Activated CD4-positive, alpha-beta memory T cell treated with anti-CD3 and anti-CD28 coated beads, Interleukin-2, amount 10 ng/mL, durations not matched to agents 7 days and 5 days (primary cell): Measurements from ENCODE around the gene DNAAF1. TPM values are rescaled to one million over a fixed set of nuclear protein-coding genes. Genes with fewer than 3 reads are reported as not detected.

ENCODE experiments used
- CTCF ChIA-PET: fragments of 350-600 bp; sonication (Branson Sonifier 250); formaldehyde crosslinking; loops from one replicate; lab custom pipeline; 2021; ENCODE audit warnings: antibody characterized with exemption, inconsistent platforms; lab: Charles Lee
- POLR2A ChIA-PET: fragments of 350-600 bp; sonication (Branson Sonifier 250); formaldehyde crosslinking; loops from one replicate; lab custom pipeline; 2021; ENCODE audit warnings: antibody characterized with exemption; lab: Charles Lee
- DNase-seq: peaks from one replicate; pipeline ENCODE4 v3.0.0-alpha.2; 2020
- H3K27ac Mint-ChIP-seq: one replicate; pipeline ENCODE4 v1.8.0; 2021; ENCODE audit warnings: mild to moderate bottlenecking, mixed read lengths
- H3K27me3 Mint-ChIP-seq: one replicate; pipeline ENCODE4 v1.8.0; 2021; ENCODE audit warnings: mixed read lengths
- H3K36me3 Mint-ChIP-seq: one replicate; pipeline ENCODE4 v1.8.0; 2021; ENCODE audit warnings: low read depth, mixed read lengths
- H3K4me1 Mint-ChIP-seq: one replicate; pipeline ENCODE4 v1.8.0; 2021; ENCODE audit warnings: mixed read lengths
- H3K4me3 Mint-ChIP-seq: one replicate; pipeline ENCODE4 v1.8.0; 2021; ENCODE audit warnings: mild to moderate bottlenecking, mixed read lengths
- H3K9me3 Mint-ChIP-seq: one replicate; pipeline ENCODE4 v1.8.0; 2021; ENCODE audit warnings: mixed read lengths
- total RNA-seq, 2 experiments: library from RNA; stranded (reverse); gene quantifications; one replicate each; pipeline ENCODE4 v1.2.3, GENCODE V29; 2021

Gene DNAAF1
- total RNA-seq, 2 experiments from 2014 or later = not detected

GRCh38 chr16:84144209-84144858, 774 bp upstream of the DNAAF1 start:
- H3K4me1 Mint-ChIP-seq = peaks cover 14% of the 10 kb centered on the region
- H3K9me3 Mint-ChIP-seq = no peaks in the 10 kb centered on the region
- peaks cover 8% of the 10 kb centered on the region for H3K27me3 Mint-ChIP-seq
- peak overlapping the region; percentile 62 for H3K27ac Mint-ChIP-seq
- ChIA-PET CTCF (interaction anchor here (0.8 to 2.0 kb wide), 6 partner anchors 27 to 91 kb away, joined by 3 to 11 read pairs (median 3); partner anchors contain the start of genes MBTPS1 and TAF1C), POLR2A (interaction anchor here (1.0 to 5.5 kb wide), 3 partner anchors 27 to 86 kb away, joined by 3 to 38 read pairs (median 6); partner anchors contain the start of genes MBTPS1 and TAF1C)
- H3K36me3 Mint-ChIP-seq = no peaks in the 10 kb centered on the region
- DNase-seq = peak; percentile 53
- H3K4me3 Mint-ChIP-seq = peak overlapping the region; percentile 88

GRCh38 chr16:84150926-84151325, 5.8 kb downstream of the DNAAF1 start:
- POLR2A ChIA-PET = interaction anchor here (1.1 kb wide), 1 partner anchor 34 kb away, joined by 3 read pairs; the partner anchor contains the start of gene MBTPS1
- H3K27me3 Mint-ChIP-seq = peaks cover 37% of the 10 kb centered on the region
- no peak for DNase-seq
- no peak overlapping the region for H3K27ac Mint-ChIP-seq
- CTCF ChIA-PET = interaction anchor here (1.2 kb wide), 1 partner anchor 25 kb away, joined by 3 read pairs; no protein-coding TSS in a partner anchor
- no peak overlapping the region for H3K4me3 Mint-ChIP-seq
- H3K4me1 Mint-ChIP-seq = no peaks in the 10 kb centered on the region
- no peaks in the 10 kb centered on the region for H3K36me3 Mint-ChIP-seq
- no peaks in the 10 kb centered on the region for H3K9me3 Mint-ChIP-seq

- H3K27me3 Mint-ChIP-seq = peaks cover 45% of the 10 kb centered on the region
Observed at GRCh38 chr16:84153660-84154214, 8.6 kb downstream of the DNAAF1 start.

GRCh38 chr16:84155226-84155625, 10.1 kb downstream of the DNAAF1 start:
- Mint-ChIP-seq H3K9me3 (no peaks in the 10 kb centered on the region), H3K4me3 (no peak overlapping the region), H3K27me3 (peaks cover 50% of the 10 kb centered on the region), H3K27ac (no peak overlapping the region), H3K36me3 (no peaks in the 10 kb centered on the region), H3K4me1 (no peaks in the 10 kb centered on the region)
- CTCF ChIA-PET = no interaction called here
- POLR2A ChIA-PET = interaction anchor here (1.3 kb wide), 1 partner anchor 38 kb away, joined by 4 read pairs; the partner anchor contains the start of gene MBTPS1
- DNase-seq = no peak

More at GRCh38 chr16:84153660-84154214, 8.6 kb downstream of the DNAAF1 start:
- no peak for DNase-seq
- ChIA-PET POLR2A (interaction anchor here (1.2 kb wide), 1 partner anchor 9 kb away, joined by 3 read pairs; the partner anchor contains the start of genes DNAAF1 and HSDL1), CTCF (interaction anchor here (1.0 to 1.3 kb wide), 2 partner anchors 33 to 65 kb away, joined by 3 read pairs; partner anchors contain the start of gene TAF1C)
- Mint-ChIP-seq H3K9me3 (no peaks in the 10 kb centered on the region), H3K4me3 (no peak overlapping the region), H3K27ac (no peak overlapping the region), H3K4me1 (no peaks in the 10 kb centered on the region), H3K36me3 (no peaks in the 10 kb centered on the region)

- H3K27ac Mint-ChIP-seq = no peak overlapping the region
- ChIA-PET CTCF (interaction anchor here (1.4 kb wide), 1 partner anchor 39 kb away, joined by 3 read pairs; the partner anchor contains the start of gene MBTPS1), POLR2A (interaction anchor here (1.3 kb wide), 1 partner anchor 39 kb away, joined by 4 read pairs; the partner anchor contains the start of gene MBTPS1)
- DNase-seq = no peak
- no peaks in the 10 kb centered on the region for H3K36me3 Mint-ChIP-seq
- no peak overlapping the region for H3K4me3 Mint-ChIP-seq
- no peaks in the 10 kb centered on the region for H3K4me1 Mint-ChIP-seq
- peaks cover 50% of the 10 kb centered on the region for H3K27me3 Mint-ChIP-seq
- H3K9me3 Mint-ChIP-seq = no peaks in the 10 kb centered on the region
Observed at GRCh38 chr16:84155771-84156170, 10.7 kb downstream of the DNAAF1 start.

GRCh38 chr16:84156342-84156784, 11.3 kb downstream of the DNAAF1 start:
- Mint-ChIP-seq H3K9me3 (no peaks in the 10 kb centered on the region), H3K27ac (no peak overlapping the region), H3K4me1 (no peaks in the 10 kb centered on the region), H3K36me3 (no peaks in the 10 kb centered on the region), H3K4me3 (no peak overlapping the region), H3K27me3 (peaks cover 44% of the 10 kb centered on the region)
- ChIA-PET POLR2A (interaction anchor here (1.3 kb wide), 1 partner anchor 39 kb away, joined by 4 read pairs; the partner anchor contains the start of gene MBTPS1), CTCF (interaction anchor here (0.5 to 1.4 kb wide), 4 partner anchors 31 to 85 kb away, joined by 3 to 4 read pairs (median 4); partner anchors contain the start of genes MBTPS1 and TAF1C)
- no peak for DNase-seq

- ChIA-PET POLR2A (no interaction called here), CTCF (no interaction called here)
- Mint-ChIP-seq H3K4me1 (no peaks in the 10 kb centered on the region), H3K4me3 (no peak overlapping the region), H3K27me3 (peaks cover 49% of the 10 kb centered on the region), H3K9me3 (no peaks in the 10 kb centered on the region), H3K36me3 (no peaks in the 10 kb centered on the region), H3K27ac (no peak overlapping the region)
- DNase-seq = no peak
Observed at GRCh38 chr16:84159007-84159406, 13.9 kb downstream of the DNAAF1 start.

GRCh38 chr16:84159800-84160199, 14.7 kb downstream of the DNAAF1 start:
- no peak overlapping the region for H3K4me3 Mint-ChIP-seq
- ChIA-PET CTCF (interaction anchor here (1.0 kb wide), 1 partner anchor 27 kb away, joined by 4 read pairs; the partner anchor contains the start of gene TAF1C), POLR2A (no interaction called here)
- DNase-seq = no peak
- H3K27ac Mint-ChIP-seq = no peak overlapping the region
- no peaks in the 10 kb centered on the region for H3K9me3 Mint-ChIP-seq
- H3K4me1 Mint-ChIP-seq = no peaks in the 10 kb centered on the region
- H3K27me3 Mint-ChIP-seq = peaks cover 52% of the 10 kb centered on the region
- H3K36me3 Mint-ChIP-seq = no peaks in the 10 kb centered on the region

GRCh38 chr16:84161037-84161436, 15.9 kb downstream of the DNAAF1 start:
- Mint-ChIP-seq H3K9me3 (no peaks in the 10 kb centered on the region), H3K27me3 (peaks cover 51% of the 10 kb centered on the region), H3K4me1 (peaks cover 3% of the 10 kb centered on the region), H3K36me3 (no peaks in the 10 kb centered on the region), H3K27ac (no peak overlapping the region), H3K4me3 (no peak overlapping the region)
- POLR2A ChIA-PET = no interaction called here
- no peak for DNase-seq
- CTCF ChIA-PET = interaction anchor here (0.7 to 1.0 kb wide), 2 partner anchors 26 to 652 kb away, joined by 3 to 4 read pairs; partner anchors contain the start of gene TAF1C

- Mint-ChIP-seq H3K27me3 (peaks cover 51% of the 10 kb centered on the region), H3K36me3 (no peaks in the 10 kb centered on the region), H3K4me1 (peaks cover 4% of the 10 kb centered on the region), H3K4me3 (no peak overlapping the region), H3K9me3 (no peaks in the 10 kb centered on the region), H3K27ac (no peak overlapping the region)
- ChIA-PET CTCF (no interaction called here), POLR2A (no interaction called here)
- no peak for DNase-seq
Observed at GRCh38 chr16:84161801-84162200, 16.7 kb downstream of the DNAAF1 start.

GRCh38 chr16:84165746-84166145, 20.6 kb downstream of the DNAAF1 start:
- H3K4me1 Mint-ChIP-seq = peaks cover 5% of the 10 kb centered on the region
- DNase-seq = no peak
- H3K4me3 Mint-ChIP-seq = no peak overlapping the region
- no peaks in the 10 kb centered on the region for H3K9me3 Mint-ChIP-seq
- ChIA-PET POLR2A (no interaction called here), CTCF (interaction anchor here (1.0 to 1.8 kb wide), 3 partner anchors 9 to 209 kb away, joined by 3 to 6 read pairs (median 4); no protein-coding TSS in a partner anchor)
- peaks cover 40% of the 10 kb centered on the region for H3K27me3 Mint-ChIP-seq
- no peak overlapping the region for H3K27ac Mint-ChIP-seq
- no peaks in the 10 kb centered on the region for H3K36me3 Mint-ChIP-seq

GRCh38 chr16:84166796-84167695, 21.9 kb downstream of the DNAAF1 start:
- CTCF ChIA-PET = interaction anchor here (1.0 to 1.8 kb wide), 5 partner anchors 8 to 210 kb away, joined by 3 to 9 read pairs (median 4); partner anchors contain the start of gene TAF1C
- Mint-ChIP-seq H3K36me3 (no peaks in the 10 kb centered on the region), H3K9me3 (no peaks in the 10 kb centered on the region), H3K4me3 (no peak overlapping the region), H3K27me3 (peaks cover 34% of the 10 kb centered on the region), H3K4me1 (peaks cover 5% of the 10 kb centered on the region), H3K27ac (no peak overlapping the region)
- POLR2A ChIA-PET = interaction anchor here (1.4 to 1.8 kb wide), 2 partner anchors 20 to 50 kb away, joined by 4 read pairs; partner anchors contain the start of genes MBTPS1 and TAF1C
- DNase-seq = no peak
